ENCODE results near the gene POMGNT2.

- TF ChIP-seq, protein P1, sequence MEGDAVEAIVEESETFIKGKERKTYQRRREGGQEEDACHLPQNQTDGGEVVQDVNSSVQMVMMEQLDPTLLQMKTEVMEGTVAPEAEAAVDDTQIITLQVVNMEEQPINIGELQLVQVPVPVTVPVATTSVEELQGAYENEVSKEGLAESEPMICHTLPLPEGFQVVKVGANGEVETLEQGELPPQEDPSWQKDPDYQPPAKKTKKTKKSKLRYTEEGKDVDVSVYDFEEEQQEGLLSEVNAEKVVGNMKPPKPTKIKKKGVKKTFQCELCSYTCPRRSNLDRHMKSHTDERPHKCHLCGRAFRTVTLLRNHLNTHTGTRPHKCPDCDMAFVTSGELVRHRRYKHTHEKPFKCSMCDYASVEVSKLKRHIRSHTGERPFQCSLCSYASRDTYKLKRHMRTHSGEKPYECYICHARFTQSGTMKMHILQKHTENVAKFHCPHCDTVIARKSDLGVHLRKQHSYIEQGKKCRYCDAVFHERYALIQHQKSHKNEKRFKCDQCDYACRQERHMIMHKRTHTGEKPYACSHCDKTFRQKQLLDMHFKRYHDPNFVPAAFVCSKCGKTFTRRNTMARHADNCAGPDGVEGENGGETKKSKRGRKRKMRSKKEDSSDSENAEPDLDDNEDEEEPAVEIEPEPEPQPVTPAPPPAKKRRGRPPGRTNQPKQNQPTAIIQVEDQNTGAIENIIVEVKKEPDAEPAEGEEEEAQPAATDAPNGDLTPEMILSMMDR (conservative IDR thresholded peaks at IDR 0.05 in 1 of 2, IDR thresholded peaks at IDR 0.05 in 1 of 2; ENCODE audit: low read depth in 1 of 2, low read length in 2 of 2) = no peak
- no peak for TF ChIP-seq EZH2 (IDR thresholded peaks at IDR 0.05; ENCODE audit: low read length, missing control alignments)
These were observed 42.8 kb downstream of the POMGNT2 start for GRCh38 chr3:43063114-43063513.

All from fibroblast of lung (primary cell).